ENCODE results near the gene RCE1.

Gene RCE1

GRCh38 chr11:66854231-66854661 is 11.0 kb downstream of the RCE1 start:
- TF ChIP-seq CTCF (IDR thresholded peaks at IDR 0.05; ENCODE audit: insufficient read depth, missing control alignments): no peak
- no peak for FAIRE-seq
- DNase-seq (ENCODE audit: insufficient read length, low spot score): no peak

GRCh38 chr11:66854729-66855211 is 11.5 kb downstream of the RCE1 start:
- DNase-seq (ENCODE audit: insufficient read length, low spot score): no peak
- TF ChIP-seq CTCF (IDR thresholded peaks at IDR 0.05; ENCODE audit: insufficient read depth, missing control alignments): no peak
- no peak for FAIRE-seq

- no peak for FAIRE-seq
- TF ChIP-seq CTCF (IDR thresholded peaks at IDR 0.05; ENCODE audit: insufficient read depth, missing control alignments): no peak
- peak; percentile 99 for DNase-seq (ENCODE audit: insufficient read length, low spot score)
Observed at GRCh38 chr11:66855574-66856495, 12.6 kb downstream of the RCE1 start.

- peak; percentile 79 for DNase-seq (ENCODE audit: insufficient read length, low spot score)
- no peak for FAIRE-seq
- no peak for TF ChIP-seq CTCF (IDR thresholded peaks at IDR 0.05; ENCODE audit: insufficient read depth, missing control alignments)
Observed at GRCh38 chr11:66856496-66857233, 13.4 kb downstream of the RCE1 start, which contains the start of gene LRFN4. LRFN4 (plus strand) TSS chr11:66857064; CDS start chr11:66857745, 681 bp downstream.

- no peak for TF ChIP-seq CTCF (IDR thresholded peaks at IDR 0.05; ENCODE audit: insufficient read depth, missing control alignments)
- FAIRE-seq (no peak), DNase-seq (ENCODE audit: insufficient read length, low spot score) (no peak)
Observed at GRCh38 chr11:66857234-66857926, 14.1 kb downstream of the RCE1 start.

GRCh38 chr11:66857927-66858185 is 14.6 kb downstream of the RCE1 start:
- TF ChIP-seq CTCF (IDR thresholded peaks at IDR 0.05; ENCODE audit: insufficient read depth, missing control alignments): no peak
- DNase-seq (ENCODE audit: insufficient read length, low spot score) (no peak), FAIRE-seq (no peak)
